Stimulated activated CD4-positive, alpha-beta T cell treated with anti-CD3 and anti-CD28 coated beads, Interleukin-4, amount 100 ng/mL, for 48 hours (primary cell): Measurements from ENCODE around the gene PRKCH.
"Not testable (repeated sequence)": the region's sequence is repeated elsewhere in the genome, so short reads cannot be mapped to it uniquely, and the experiment has no call there.

Experiments used
- DNase-seq, 2 donors: peaks; one replicate each; pipeline ENCODE4 v3.0.0-alpha.2; 2020; ENCODE audit warnings: low read depth in 2 of 2

Gene PRKCH

GRCh38 chr14:61458766-61459165 lies 137.4 kb downstream of the PRKCH start:
- no peak for DNase-seq

- no peak for DNase-seq
Measured at GRCh38 chr14:61459229-61459628, 137.8 kb downstream of the PRKCH start.

- DNase-seq: no peak
Measured at GRCh38 chr14:61460063-61460462, 138.7 kb downstream of the PRKCH start.

- no peak for DNase-seq
Measured at GRCh38 chr14:61460718-61461611, 139.6 kb downstream of the PRKCH start.

GRCh38 chr14:61461808-61462275 lies 140.5 kb downstream of the PRKCH start:
- DNase-seq: no peak

- no peak for DNase-seq
Measured at GRCh38 chr14:61462566-61463193, 141.3 kb downstream of the PRKCH start.

GRCh38 chr14:61463664-61464285 lies 142.4 kb downstream of the PRKCH start:
- DNase-seq: no peak

- DNase-seq: not testable (repeated sequence)
Measured at GRCh38 chr14:61464539-61465320, 143.4 kb downstream of the PRKCH start.

- no peak for DNase-seq
Measured at GRCh38 chr14:61466249-61466904, 145.0 kb downstream of the PRKCH start.

- no peak for DNase-seq
Measured at GRCh38 chr14:61466905-61467280, 145.5 kb downstream of the PRKCH start.

- no peak for DNase-seq
Measured at GRCh38 chr14:61467296-61467695, 145.9 kb downstream of the PRKCH start.

GRCh38 chr14:61468063-61468825 lies 146.9 kb downstream of the PRKCH start:
- DNase-seq: no peak

GRCh38 chr14:61469781-61470180 lies 148.4 kb downstream of the PRKCH start:
- DNase-seq: no peak

GRCh38 chr14:61470261-61470960 lies 149.0 kb downstream of the PRKCH start:
- DNase-seq: no peak

GRCh38 chr14:61470961-61471293 lies 149.5 kb downstream of the PRKCH start:
- DNase-seq: no peak

GRCh38 chr14:61471297-61472005 lies 150.1 kb downstream of the PRKCH start:
- DNase-seq: no peak

- DNase-seq: no peak
Measured at GRCh38 chr14:61472011-61472672, 150.8 kb downstream of the PRKCH start.

- peak; percentile 74 to 76 for DNase-seq
Measured at GRCh38 chr14:61472801-61473376, 151.5 kb downstream of the PRKCH start.
